ENCODE measurements around the gene CCT3. TPM values are rescaled to one million over a fixed set of nuclear protein-coding genes. Genes with fewer than 3 reads are reported as not detected.

Gene CCT3
- total and polyA plus RNA-seq, 12 donors: 76.2 to 212 (median 127) TPM

GRCh38 chr1:156259805-156260204 lies 78.3 kb downstream of the CCT3 start:
- Histone ChIP-seq H3K36me3 (peaks cover 6 to 100% (median 77%) of the 10 kb centered on the region in 9 donors), H3K27ac (no peak overlapping the region), H3K4me3 (no peak overlapping the region), H3K4me1 (no peaks in the 10 kb centered on the region), H3K9me3 (no peaks in the 10 kb centered on the region), H3K27me3 (no peaks in the 10 kb centered on the region)
- DNase-seq (no peak), ATAC-seq (no peak)
- 60 to 78% methylated on average over 3 of the region's 3 CpGs for WGBS, 2 donors
- intact Hi-C loops (cut with DNase I): loop anchor here in 1 of 10 donors (10.0 kb wide), 1 partner anchor 55 kb away; no protein-coding TSS in a partner anchor
- TF ChIP-seq CTCF (IDR thresholded peaks at IDR 0.05): peak in 1 of 9 donors; percentile 12

Other genes starting within 250 kb of the CCT3 start
- 100 to 1,000 TPM; 213 to 554 (median 267) TPM for gene LMNA, start 223.6 kb downstream of the CCT3 start, total RNA-seq
- gene LMNA, start 223.6 kb downstream of the CCT3 start, polyA plus RNA-seq: 100 to 1,000 TPM; 286 to 356 TPM
- 1 to 10 TPM in 9 of 10 donors, under 1 TPM in 1; 0.98 to 6.8 (median 1.8) TPM for gene SEMA4A, start 184.7 kb downstream of the CCT3 start, total RNA-seq
- gene SEMA4A, start 184.7 kb downstream of the CCT3 start, polyA plus RNA-seq: 1 to 10 TPM; 1.1 to 2.0 TPM
- gene SLC25A44, start 144.2 kb downstream of the CCT3 start, total RNA-seq: 10 to 100 TPM; 15.4 to 26.0 (median 20.1) TPM
- 10 to 100 TPM in 1 of 2 donors, 1 to 10 TPM in 1; 7.0 to 15.8 TPM for gene SLC25A44, start 144.2 kb downstream of the CCT3 start, polyA plus RNA-seq
- 10 to 100 TPM; 55.9 to 87.3 (median 66.4) TPM for gene PMF1, start 125.3 kb downstream of the CCT3 start, total RNA-seq
- 100 to 1,000 TPM in 1 of 2 donors, 10 to 100 TPM in 1; 92.0 to 122 TPM for gene PMF1, start 125.3 kb downstream of the CCT3 start, polyA plus RNA-seq
- under 1 TPM in 7 of 10 donors, not detected in 3; 0.30 to 0.85 (median 0.52) TPM for gene BGLAP, start 96.1 kb downstream of the CCT3 start, total RNA-seq
- gene BGLAP, start 96.1 kb downstream of the CCT3 start, polyA plus RNA-seq: 1 to 10 TPM in 1 of 2 donors, under 1 TPM in 1; 0.39 to 1.3 TPM
- 1 to 10 TPM in 2 of 10 donors, under 1 TPM in 8; 0.44 to 1.2 (median 0.77) TPM for gene PAQR6, start 90.2 kb downstream of the CCT3 start, total RNA-seq
- gene PAQR6, start 90.2 kb downstream of the CCT3 start, polyA plus RNA-seq: 1 to 10 TPM in 1 of 2 donors, under 1 TPM in 1; 0.39 to 1.5 TPM
- 10 to 100 TPM; 53.1 to 93.0 (median 77.7) TPM for gene SMG5, start 55.5 kb downstream of the CCT3 start, total RNA-seq
- gene SMG5, start 55.5 kb downstream of the CCT3 start, polyA plus RNA-seq: 10 to 100 TPM; 38.7 to 44.8 TPM
- 1 to 10 TPM in 9 of 10 donors, under 1 TPM in 1; 0.82 to 2.1 (median 1.7) TPM for gene TMEM79, start 54.0 kb downstream of the CCT3 start, total RNA-seq
- 1 to 10 TPM; 1.6 to 2.3 TPM for gene TMEM79, start 54.0 kb downstream of the CCT3 start, polyA plus RNA-seq
- gene GLMP, start 42.6 kb downstream of the CCT3 start, total RNA-seq: 10 to 100 TPM; 10.9 to 43.8 (median 14.2) TPM
- 10 to 100 TPM; 11.9 to 25.6 TPM for gene GLMP, start 42.6 kb downstream of the CCT3 start, polyA plus RNA-seq
- not detected for gene VHLL, start 39.0 kb downstream of the CCT3 start, total RNA-seq
- not detected for gene VHLL, start 39.0 kb downstream of the CCT3 start, polyA plus RNA-seq
- gene TSACC, start 234 bp upstream of the CCT3 start, total RNA-seq: under 1 TPM in 3 of 10 donors, not detected in 7; 0.64 to 0.79 (median 0.66) TPM
- not detected for gene TSACC, start 234 bp upstream of the CCT3 start, polyA plus RNA-seq
- not detected for gene RHBG, start 30.9 kb upstream of the CCT3 start, total RNA-seq
- gene RHBG, start 30.9 kb upstream of the CCT3 start, polyA plus RNA-seq: not detected
- gene MEF2D, start 162.5 kb upstream of the CCT3 start, total RNA-seq: 100 to 1,000 TPM in 4 of 10 donors, 10 to 100 TPM in 6; 81.1 to 127 (median 96.5) TPM
- gene MEF2D, start 162.5 kb upstream of the CCT3 start, polyA plus RNA-seq: 10 to 100 TPM; 31.6 to 37.7 TPM
- gene IQGAP3, start 234.3 kb upstream of the CCT3 start, total RNA-seq: 1 to 10 TPM in 3 of 10 donors, under 1 TPM in 7; 0.07 to 3.8 (median 0.39) TPM
- gene IQGAP3, start 234.3 kb upstream of the CCT3 start, polyA plus RNA-seq: under 1 TPM; 0.09 to 0.22 TPM
- under 1 TPM in 1 of 10 donors, not detected in 9; 0.21 TPM for gene TTC24, start 241.4 kb upstream of the CCT3 start, total RNA-seq
- gene TTC24, start 241.4 kb upstream of the CCT3 start, polyA plus RNA-seq: under 1 TPM in 1 of 2 donors, not detected in 1; 0.03 TPM